Measurements from ENCODE around the gene USP36.

DNA sequence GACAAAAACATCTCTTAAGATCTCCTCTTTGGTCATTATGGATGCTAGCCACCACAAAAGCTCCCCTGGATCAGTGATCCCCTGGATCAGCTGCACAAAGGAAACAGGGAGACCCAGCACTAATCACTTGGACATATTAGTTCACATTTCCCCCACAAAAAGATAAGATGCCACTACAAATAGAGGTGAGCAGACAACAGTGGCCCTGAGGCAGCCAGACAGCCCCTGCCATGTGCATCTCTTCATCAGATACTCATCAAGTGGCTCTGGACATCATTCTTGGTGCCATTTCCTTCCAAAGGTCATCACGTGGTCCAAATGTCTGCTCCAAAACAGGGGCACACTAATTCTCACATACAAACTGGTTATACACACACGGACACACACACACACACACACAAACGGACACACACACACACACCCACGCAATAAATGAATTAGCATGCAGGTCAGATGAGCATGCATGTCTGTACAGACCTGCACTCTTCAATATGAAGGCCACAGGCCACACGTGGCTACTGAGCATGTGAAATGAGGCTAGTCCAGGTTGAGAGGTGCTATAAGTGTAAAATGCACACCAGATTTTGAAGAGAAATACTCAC is 4.1 kb downstream of the USP36 start:
- TF ChIP-seq, protein P1, sequence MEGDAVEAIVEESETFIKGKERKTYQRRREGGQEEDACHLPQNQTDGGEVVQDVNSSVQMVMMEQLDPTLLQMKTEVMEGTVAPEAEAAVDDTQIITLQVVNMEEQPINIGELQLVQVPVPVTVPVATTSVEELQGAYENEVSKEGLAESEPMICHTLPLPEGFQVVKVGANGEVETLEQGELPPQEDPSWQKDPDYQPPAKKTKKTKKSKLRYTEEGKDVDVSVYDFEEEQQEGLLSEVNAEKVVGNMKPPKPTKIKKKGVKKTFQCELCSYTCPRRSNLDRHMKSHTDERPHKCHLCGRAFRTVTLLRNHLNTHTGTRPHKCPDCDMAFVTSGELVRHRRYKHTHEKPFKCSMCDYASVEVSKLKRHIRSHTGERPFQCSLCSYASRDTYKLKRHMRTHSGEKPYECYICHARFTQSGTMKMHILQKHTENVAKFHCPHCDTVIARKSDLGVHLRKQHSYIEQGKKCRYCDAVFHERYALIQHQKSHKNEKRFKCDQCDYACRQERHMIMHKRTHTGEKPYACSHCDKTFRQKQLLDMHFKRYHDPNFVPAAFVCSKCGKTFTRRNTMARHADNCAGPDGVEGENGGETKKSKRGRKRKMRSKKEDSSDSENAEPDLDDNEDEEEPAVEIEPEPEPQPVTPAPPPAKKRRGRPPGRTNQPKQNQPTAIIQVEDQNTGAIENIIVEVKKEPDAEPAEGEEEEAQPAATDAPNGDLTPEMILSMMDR (IDR thresholded peaks at IDR 0.05) = no peak
- TF ChIP-seq POLR2AphosphoS5 (IDR thresholded peaks at IDR 0.05; ENCODE audit: low read depth, low read length) (no peak), TCF7L2 (IDR thresholded peaks at IDR 0.05; ENCODE audit: low read depth, low read length) (no peak)
